ENCODE results near the gene MTTP.
"Not testable (repeated sequence)": the region's sequence is repeated elsewhere in the genome, so short reads cannot be mapped to it uniquely, and the experiment has no call there.

Gene MTTP

DNA sequence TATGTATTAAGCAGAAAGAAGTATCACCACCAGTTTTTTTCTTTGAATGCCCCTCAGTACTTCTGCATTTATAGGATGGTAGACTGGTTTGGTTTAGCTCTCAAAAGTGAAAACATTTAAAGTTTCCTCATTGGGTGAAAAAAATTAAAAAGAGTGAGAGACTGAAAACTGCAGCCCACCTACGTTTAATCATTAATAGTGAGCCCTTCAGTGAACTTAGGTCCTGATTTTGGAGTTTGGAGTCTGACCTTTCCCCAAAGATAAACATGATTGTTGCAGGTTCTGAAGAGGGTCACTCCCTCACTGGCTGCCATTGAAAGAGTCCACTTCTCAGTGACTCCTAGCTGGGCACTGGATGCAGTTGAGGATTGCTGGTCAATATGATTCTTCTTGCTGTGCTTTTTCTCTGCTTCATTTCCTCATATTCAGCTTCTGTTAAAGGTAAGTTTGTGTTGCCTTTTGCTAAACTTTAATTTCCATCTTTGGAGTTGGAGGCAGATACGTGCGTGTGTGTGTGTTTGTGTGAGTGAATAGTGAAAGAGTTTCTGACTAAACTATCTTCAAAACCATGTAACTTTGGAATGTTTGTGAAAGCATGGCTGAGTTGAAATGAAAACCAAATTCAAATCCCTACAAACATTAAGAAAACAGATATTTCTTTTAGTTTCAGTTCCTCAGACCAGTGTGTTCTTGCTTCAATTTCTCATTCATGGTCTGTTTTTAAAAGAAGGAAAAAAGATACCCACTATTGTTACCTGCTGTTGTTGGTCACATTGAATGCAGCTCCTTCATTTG lies at the start of gene MTTP:
MTTP (plus strand) TSS at position 295 of the 795 bp plus-strand sequence; CDS start at position 381, 86 bp downstream.
- no peak within 1 kb of the TSS for H3K4me3 ChIP-seq (ENCODE audit: low read depth, low read length)
- DNase-seq (ENCODE audit: low read depth), result no peak
- TF ChIP-seq POLR2A (IDR thresholded peaks at IDR 0.05; ENCODE audit: extremely low read depth, insufficient read length), result no peak
- TF ChIP-seq MYC (IDR thresholded peaks at IDR 0.05; ENCODE audit: low read depth, low read length), result no peak
- TF ChIP-seq, protein P1, sequence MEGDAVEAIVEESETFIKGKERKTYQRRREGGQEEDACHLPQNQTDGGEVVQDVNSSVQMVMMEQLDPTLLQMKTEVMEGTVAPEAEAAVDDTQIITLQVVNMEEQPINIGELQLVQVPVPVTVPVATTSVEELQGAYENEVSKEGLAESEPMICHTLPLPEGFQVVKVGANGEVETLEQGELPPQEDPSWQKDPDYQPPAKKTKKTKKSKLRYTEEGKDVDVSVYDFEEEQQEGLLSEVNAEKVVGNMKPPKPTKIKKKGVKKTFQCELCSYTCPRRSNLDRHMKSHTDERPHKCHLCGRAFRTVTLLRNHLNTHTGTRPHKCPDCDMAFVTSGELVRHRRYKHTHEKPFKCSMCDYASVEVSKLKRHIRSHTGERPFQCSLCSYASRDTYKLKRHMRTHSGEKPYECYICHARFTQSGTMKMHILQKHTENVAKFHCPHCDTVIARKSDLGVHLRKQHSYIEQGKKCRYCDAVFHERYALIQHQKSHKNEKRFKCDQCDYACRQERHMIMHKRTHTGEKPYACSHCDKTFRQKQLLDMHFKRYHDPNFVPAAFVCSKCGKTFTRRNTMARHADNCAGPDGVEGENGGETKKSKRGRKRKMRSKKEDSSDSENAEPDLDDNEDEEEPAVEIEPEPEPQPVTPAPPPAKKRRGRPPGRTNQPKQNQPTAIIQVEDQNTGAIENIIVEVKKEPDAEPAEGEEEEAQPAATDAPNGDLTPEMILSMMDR (IDR thresholded peaks at IDR 0.05; ENCODE audit: low read depth, low read length), result no peak
- TF ChIP-seq, protein P2, sequence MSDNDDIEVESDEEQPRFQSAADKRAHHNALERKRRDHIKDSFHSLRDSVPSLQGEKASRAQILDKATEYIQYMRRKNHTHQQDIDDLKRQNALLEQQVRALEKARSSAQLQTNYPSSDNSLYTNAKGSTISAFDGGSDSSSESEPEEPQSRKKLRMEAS (IDR thresholded peaks at IDR 0.05; ENCODE audit: low read depth, low read length), result no peak

DNA sequence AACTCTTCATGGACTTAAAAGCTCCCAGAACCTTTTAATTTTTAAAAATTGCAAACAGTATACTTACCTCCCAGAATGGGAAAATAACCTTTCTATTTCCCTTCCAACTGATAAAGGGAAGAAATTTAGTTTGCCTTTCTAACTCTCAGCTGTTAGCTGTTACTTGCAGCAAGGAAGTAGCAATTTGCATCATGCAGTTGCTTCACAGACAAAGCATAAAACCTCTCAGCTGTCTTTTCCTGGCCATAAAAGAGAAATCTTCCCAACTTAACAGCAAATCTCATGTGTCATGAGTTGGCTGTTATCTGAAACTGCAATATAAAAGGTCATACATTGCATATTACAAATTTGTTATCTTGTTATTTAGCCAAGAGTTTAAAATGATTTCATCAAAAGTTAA lies 45.4 kb upstream of the MTTP start:
- no peak for TF ChIP-seq POLR2A (IDR thresholded peaks at IDR 0.05; ENCODE audit: extremely low read depth, insufficient read length)
- no peak for TF ChIP-seq MYC (IDR thresholded peaks at IDR 0.05; ENCODE audit: low read depth, low read length)
- TF ChIP-seq, protein P1 (IDR thresholded peaks at IDR 0.05; ENCODE audit: low read depth, low read length), result no peak
- TF ChIP-seq, protein P2 (IDR thresholded peaks at IDR 0.05; ENCODE audit: low read depth, low read length), result no peak
- H3K4me3 ChIP-seq (ENCODE audit: low read depth, low read length), result no peak overlapping the region
- DNase-seq (ENCODE audit: low read depth), result no peak

DNA sequence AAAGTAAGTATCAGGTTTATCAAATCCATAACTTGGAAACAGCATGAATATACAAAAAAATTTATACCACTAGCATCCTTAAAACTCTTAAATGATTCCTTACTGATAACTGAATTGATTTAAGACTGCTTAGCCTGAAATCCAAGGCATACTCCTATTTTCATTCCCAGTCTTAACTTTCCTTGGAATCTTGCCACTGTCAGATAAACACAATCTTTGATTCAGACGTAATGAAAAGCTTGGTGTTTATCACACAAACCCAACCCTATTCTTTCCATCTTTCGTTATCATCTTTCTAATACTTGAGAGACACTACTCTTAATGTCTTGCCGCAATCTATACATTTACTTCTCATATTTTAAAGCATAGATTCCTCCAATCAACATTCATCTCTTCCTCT lies 44.7 kb upstream of the MTTP start:
- TF ChIP-seq, protein P2 (IDR thresholded peaks at IDR 0.05; ENCODE audit: low read depth, low read length), result no peak
- TF ChIP-seq POLR2A (IDR thresholded peaks at IDR 0.05; ENCODE audit: extremely low read depth, insufficient read length), result no peak
- TF ChIP-seq MYC (IDR thresholded peaks at IDR 0.05; ENCODE audit: low read depth, low read length), result no peak
- TF ChIP-seq, protein P1 (IDR thresholded peaks at IDR 0.05; ENCODE audit: low read depth, low read length), result no peak
- DNase-seq (ENCODE audit: low read depth), result no peak

DNA sequence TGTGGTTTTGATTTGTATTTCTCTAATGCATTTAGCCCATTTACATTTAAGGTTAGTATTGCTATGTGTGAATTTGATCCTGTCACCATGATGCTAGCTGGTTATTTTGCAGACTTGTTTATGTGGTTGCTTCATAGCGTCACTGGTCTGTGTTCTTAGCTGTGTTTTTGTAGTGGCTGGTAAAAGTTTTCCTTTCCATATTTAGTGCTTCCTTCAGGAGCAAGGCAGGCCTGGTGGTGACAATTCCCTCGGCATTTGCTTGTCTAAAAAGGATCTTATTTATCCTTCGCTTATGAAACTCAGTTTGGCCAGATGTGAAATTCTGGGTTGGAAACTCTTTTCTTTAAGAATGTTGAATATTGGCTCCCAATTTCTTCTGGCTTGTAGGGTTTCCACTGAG lies 39.9 kb upstream of the MTTP start:
- not testable (repeated sequence) for DNase-seq (ENCODE audit: low read depth); H3K4me3 ChIP-seq (ENCODE audit: low read depth, low read length)

More for the DNA sequence above, 44.7 kb upstream of the MTTP start:
- no peak overlapping the region for H3K4me3 ChIP-seq (ENCODE audit: low read depth, low read length)

DNA sequence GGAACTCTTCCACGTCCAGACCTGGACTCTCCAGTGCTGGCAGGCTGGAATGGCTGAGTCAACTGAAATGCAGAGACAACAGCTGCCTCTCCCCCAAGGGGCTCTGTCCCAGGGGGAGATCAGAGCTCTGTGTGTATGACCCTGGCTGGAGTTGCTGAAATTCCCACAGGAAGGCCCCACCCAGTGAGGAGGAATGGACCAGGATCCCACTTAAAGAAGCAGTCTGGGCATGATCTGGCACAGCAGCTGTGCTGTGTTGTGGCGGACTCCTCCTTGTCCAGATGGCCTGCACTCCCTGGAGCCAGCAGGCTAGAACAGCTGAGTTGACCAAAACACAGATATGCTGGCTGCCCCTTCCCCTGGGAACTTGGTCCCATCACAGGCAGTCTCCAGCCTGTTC lies 38.4 kb upstream of the MTTP start:
- no peak for DNase-seq (ENCODE audit: low read depth)
- H3K4me3 ChIP-seq (ENCODE audit: low read depth, low read length), result no peak overlapping the region
- TF ChIP-seq MYC (IDR thresholded peaks at IDR 0.05; ENCODE audit: low read depth, low read length) (no peak), POLR2A (IDR thresholded peaks at IDR 0.05; ENCODE audit: extremely low read depth, insufficient read length) (no peak)
- TF ChIP-seq, protein P1 (IDR thresholded peaks at IDR 0.05; ENCODE audit: low read depth, low read length), result no peak
- TF ChIP-seq, protein P2 (IDR thresholded peaks at IDR 0.05; ENCODE audit: low read depth, low read length), result no peak

DNA sequence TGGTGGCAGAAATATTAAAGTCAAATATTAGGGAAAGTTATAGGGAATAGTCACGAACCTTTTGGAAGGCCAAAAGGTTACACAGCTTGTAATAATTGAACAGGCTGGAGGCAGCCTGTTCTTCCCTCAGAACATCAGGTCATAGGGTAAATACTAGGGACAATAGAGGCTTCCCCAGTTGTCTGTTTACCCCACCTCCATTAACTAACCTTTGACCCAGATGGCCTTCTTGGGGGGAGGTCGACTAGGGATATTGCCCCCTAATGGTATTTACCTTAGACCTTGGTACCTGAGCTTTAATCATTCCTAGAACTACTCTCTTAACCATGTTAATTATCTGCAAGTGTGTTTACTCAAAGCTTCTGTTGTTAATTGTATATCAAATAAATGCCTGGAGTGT lies 37.8 kb upstream of the MTTP start:
- TF ChIP-seq, protein P2 (IDR thresholded peaks at IDR 0.05; ENCODE audit: low read depth, low read length), result no peak
- no peak for TF ChIP-seq MYC (IDR thresholded peaks at IDR 0.05; ENCODE audit: low read depth, low read length)
- no peak for TF ChIP-seq POLR2A (IDR thresholded peaks at IDR 0.05; ENCODE audit: extremely low read depth, insufficient read length)
- TF ChIP-seq, protein P1 (IDR thresholded peaks at IDR 0.05; ENCODE audit: low read depth, low read length), result no peak
- H3K4me3 ChIP-seq (ENCODE audit: low read depth, low read length), result no peak overlapping the region
- no peak for DNase-seq (ENCODE audit: low read depth)
